H9 (cell line): ENCODE measurements around the gene CDH4. TPM values are rescaled to one million over a fixed set of nuclear protein-coding genes. Genes with fewer than 3 reads are reported as not detected.

ENCODE experiments used
- DNase-seq: peaks from one replicate; pipeline ENCODE4 v3.0.0-alpha.2; 2017
- H2AFZ ChIP-seq: one replicate; pipeline ENCODE4 v1.6.1; 2013; ENCODE audit warnings: mild to moderate bottlenecking, low read length, control low read depth, moderate library complexity
- H2AK5ac ChIP-seq: 2 replicates; pipeline ENCODE4 v1.6.1; 2013; ENCODE audit warnings: low read length, control low read depth, mixed read lengths; ENCODE audit not compliant: insufficient read length
- H2BK120ac ChIP-seq: one replicate; pipeline ENCODE4 v1.6.1; 2013; ENCODE audit warnings: low read depth, mild to moderate bottlenecking, low read length, control low read depth, inconsistent platforms; ENCODE audit not compliant: poor library complexity, severe bottlenecking
- H2BK12ac ChIP-seq: 2 replicates; pipeline ENCODE4 v1.6.1; 2013; ENCODE audit warnings: low read length, control low read depth, mixed read lengths, low read depth; ENCODE audit not compliant: insufficient read length
- H2BK15ac ChIP-seq: 2 replicates; pipeline ENCODE4 v1.6.1; 2013; ENCODE audit warnings: low read depth, low read length, control low read depth
- H2BK20ac ChIP-seq: one replicate; pipeline ENCODE4 v1.6.1; 2013; ENCODE audit warnings: low read depth, mild to moderate bottlenecking, low read length, control low read depth, inconsistent platforms; ENCODE audit not compliant: poor library complexity, severe bottlenecking
- H2BK5ac ChIP-seq: 2 replicates; pipeline ENCODE4 v1.6.1; 2013; ENCODE audit warnings: low read length, control low read depth, mixed read lengths; ENCODE audit not compliant: insufficient read length
- H3K14ac ChIP-seq: 2 replicates; pipeline ENCODE4 v1.6.1; 2013; ENCODE audit warnings: low read length, control low read depth; ENCODE audit not compliant: insufficient read depth
- H3K18ac ChIP-seq: 2 replicates; pipeline ENCODE4 v1.6.1; 2013; ENCODE audit warnings: low read depth, mild to moderate bottlenecking, mixed read lengths, low read length, control low read depth; ENCODE audit not compliant: insufficient read length
- H3K23ac ChIP-seq: 2 replicates; pipeline ENCODE4 v1.6.1; 2013; ENCODE audit warnings: low read length, control low read depth, mixed read lengths, low read depth; ENCODE audit not compliant: insufficient read length
- H3K23me2 ChIP-seq: 2 replicates; pipeline ENCODE4 v1.6.1; 2013; ENCODE audit warnings: low read depth, mild to moderate bottlenecking, mixed read lengths, low read length, control low read depth; ENCODE audit not compliant: insufficient read length, poor library complexity, severe bottlenecking
- H3K27ac ChIP-seq: 2 replicates; pipeline ENCODE4 v1.5.1; 2013; ENCODE audit warnings: low read length, control low read depth, mixed read lengths, low read depth; ENCODE audit not compliant: insufficient read length
- H3K27me3 ChIP-seq: 2 replicates; pipeline ENCODE4 v1.6.1; 2013; ENCODE audit warnings: low read length, control low read depth, inconsistent platforms; ENCODE audit not compliant: insufficient read depth
- H3K4ac ChIP-seq: 2 replicates; pipeline ENCODE4 v1.6.1; 2013; ENCODE audit warnings: low read depth, mild to moderate bottlenecking, control low read depth, inconsistent platforms, low read length, moderate library complexity
- H3K4me1 ChIP-seq: 2 replicates; pipeline ENCODE4 v1.6.1; 2013; ENCODE audit warnings: low read length, control low read depth, inconsistent platforms; ENCODE audit not compliant: insufficient read depth
- H3K4me2 ChIP-seq: 2 replicates; pipeline ENCODE4 v1.6.1; 2013; ENCODE audit warnings: low read length, control low read depth, mixed read lengths; ENCODE audit not compliant: insufficient read length, insufficient read depth
- H3K56ac ChIP-seq: 2 replicates; pipeline ENCODE4 v1.6.1; 2013; ENCODE audit warnings: low read depth, mild to moderate bottlenecking, mixed read lengths, low read length, control low read depth; ENCODE audit not compliant: insufficient read length
- H3K79me1 ChIP-seq: 2 replicates; pipeline ENCODE4 v1.6.1; 2013; ENCODE audit warnings: low read depth, mild to moderate bottlenecking, moderate library complexity, low read length, control low read depth, inconsistent platforms; ENCODE audit not compliant: insufficient read depth, poor library complexity, severe bottlenecking
- H3K79me2 ChIP-seq: 2 replicates; pipeline ENCODE4 v1.6.1; 2013; ENCODE audit warnings: low read length, control low read depth, inconsistent platforms; ENCODE audit not compliant: insufficient read depth
- H3K9ac ChIP-seq: 2 replicates; pipeline ENCODE4 v1.6.1; 2013; ENCODE audit warnings: low read length, control low read depth, mixed read lengths; ENCODE audit not compliant: insufficient read length; ENCODE audit errors: extremely low read depth
- H3K9me3 ChIP-seq: one replicate; pipeline ENCODE4 v1.6.1; 2013; ENCODE audit warnings: low read depth, low read length, inconsistent platforms; ENCODE audit not compliant: control insufficient read depth
- H3T11ph ChIP-seq: one replicate; pipeline ENCODE4 v1.6.1; 2013; ENCODE audit warnings: mild to moderate bottlenecking, low read length, control low read depth, inconsistent platforms
- H4K20me1 ChIP-seq: one replicate; pipeline ENCODE4 v1.6.1; 2013; ENCODE audit not compliant: control insufficient read depth, insufficient read length, insufficient read depth
- H4K5ac ChIP-seq: 2 replicates; pipeline ENCODE4 v1.6.1; 2013; ENCODE audit warnings: low read depth, mild to moderate bottlenecking, mixed read lengths, low read length, control low read depth; ENCODE audit not compliant: insufficient read length
- H4K8ac ChIP-seq: replicated peaks from 2 replicates; pipeline ENCODE4 v1.6.1; 2013; ENCODE audit warnings: low read length, control low read depth, mixed read lengths, low read depth; ENCODE audit not compliant: insufficient read length
- H4K91ac ChIP-seq: 2 replicates; pipeline ENCODE4 v1.6.1; 2013; ENCODE audit warnings: low read depth, mild to moderate bottlenecking, moderate library complexity, mixed read lengths, low read length, control low read depth; ENCODE audit not compliant: insufficient read length
- H3K27ac Mint-ChIP-seq, 3 experiments: 2 replicates in 2 of 3; 3 replicates in 1 of 3; pipeline ENCODE4 v1.8.0; 2020 to 2021; ENCODE audit warnings: mixed read lengths in 3 of 3, mild to moderate bottlenecking in 1 of 3, moderate library complexity in 1 of 3
- H3K27me3 Mint-ChIP-seq: 2 replicates; pipeline ENCODE4 v1.8.0; 2021; ENCODE audit warnings: low read depth, mild to moderate bottlenecking, moderate library complexity, mixed read lengths
- H3K36me3 Mint-ChIP-seq, 3 experiments: 2 replicates in 2 of 3; 3 replicates in 1 of 3; pipeline ENCODE4 v1.8.0; 2020 to 2021; ENCODE audit warnings: low read depth in 3 of 3, mixed read lengths in 3 of 3; ENCODE audit not compliant: insufficient read depth in 1 of 3
- H3K4me1 Mint-ChIP-seq, 2 experiments: 2 replicates each; pipeline ENCODE4 v1.8.0; 2020; ENCODE audit warnings: mixed read lengths in 2 of 2
- H3K4me3 Mint-ChIP-seq, 2 experiments: 2 replicates in 1 of 2; 3 replicates in 1 of 2; pipeline ENCODE4 v1.8.0; 2020 to 2021; ENCODE audit warnings: mild to moderate bottlenecking in 2 of 2, mixed read lengths in 2 of 2, moderate library complexity in 1 of 2
- H3K9me3 Mint-ChIP-seq, 2 experiments: 2 replicates in 1 of 2; 3 replicates in 1 of 2; pipeline ENCODE4 v1.8.0; 2020; ENCODE audit warnings: mild to moderate bottlenecking in 2 of 2, mixed read lengths in 2 of 2, moderate library complexity in 1 of 2
- WGBS: extraction: QIAGEN DNeasy Blood & Tissue Kit; methylation state at CpG from one replicate; pipeline ENCODE4 v1.1.7; 2013; ENCODE audit warnings: missing lambda C conversion rate, low lambda C conversion rate, mixed read lengths; ENCODE audit not compliant: insufficient read length; ENCODE audit errors: extremely low coverage; 5-methylcytosine and 5-hydroxymethylcytosine counted together
- total RNA-seq: library from RNA; stranded (reverse); gene quantifications from 2 replicates; pipeline ENCODE4 v1.2.1, GENCODE V29; 2021
- TF ChIP-seq, protein P1 (sequence below): fragments of 200-600 bp; sonication (generic); conservative IDR thresholded peaks from 3 replicates; pipeline ENCODE4 v1.8.0; 2021; ENCODE audit warnings: antibody characterized with exemption, mild to moderate bottlenecking

The CDH4 gene
- total RNA-seq, 1 experiment from 2014 or later = 3.0 TPM

DNA sequence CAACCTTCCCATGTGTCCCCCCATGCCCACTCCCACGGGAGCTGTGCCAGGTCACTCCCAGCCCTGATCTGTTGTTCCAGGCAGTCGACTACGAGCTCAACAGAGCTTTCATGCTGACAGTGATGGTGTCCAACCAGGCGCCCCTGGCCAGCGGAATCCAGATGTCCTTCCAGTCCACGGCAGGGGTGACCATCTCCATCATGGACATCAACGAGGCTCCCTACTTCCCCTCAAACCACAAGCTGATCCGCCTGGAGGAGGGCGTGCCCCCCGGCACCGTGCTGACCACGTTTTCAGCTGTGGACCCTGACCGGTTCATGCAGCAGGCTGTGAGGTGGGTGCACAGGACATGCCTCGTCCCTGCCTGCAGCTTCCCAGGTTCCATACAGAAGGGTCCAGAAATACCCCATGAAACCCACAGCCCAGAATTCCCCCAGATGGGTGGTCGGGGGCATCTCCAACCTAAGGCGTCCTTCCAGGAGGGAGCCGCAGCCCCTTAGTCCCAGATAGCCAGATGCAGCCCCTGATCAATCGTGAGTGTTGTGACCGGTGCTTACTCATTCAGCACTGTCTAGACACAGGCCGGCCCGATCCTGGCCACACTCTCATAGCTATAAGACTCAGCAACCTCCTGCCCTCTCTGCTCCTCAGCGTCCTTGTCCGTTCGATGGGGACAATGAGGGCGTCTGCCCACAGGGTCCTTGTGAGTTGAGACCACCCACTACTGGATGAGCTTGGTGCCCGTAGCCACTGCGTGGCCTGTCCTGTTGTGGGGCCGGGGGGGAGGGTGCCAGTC, 671.5 kb downstream of the CDH4 start:
- Mint-ChIP-seq H3K27me3 (peaks cover 3% of the 10 kb centered on the region; the same call in 1 of the 2 replicates), H3K36me3 (no peaks in the 10 kb centered on the region), H3K4me3 (no peak overlapping the region), H3K27ac (no peak overlapping the region), H3K4me1 (no peaks in the 10 kb centered on the region), H3K9me3 (peaks cover 0 to 1% of the 10 kb centered on the region in 2 experiments; a peak in 1 of 5 replicates)
- Histone ChIP-seq H3K14ac (no peak overlapping the region; the same call in 1 of the 2 replicates), H2BK20ac (no peak overlapping the region), H3K27ac (no peak overlapping the region), H3K18ac (no peak overlapping the region), H3K23me2 (no peaks in the 10 kb centered on the region), H3K4me2 (no peak overlapping the region), H3K79me2 (no peaks in the 10 kb centered on the region), H2BK15ac (no peak overlapping the region), H2BK120ac (no peak overlapping the region), H3T11ph (no peak overlapping the region), H2BK12ac (no peak overlapping the region), H2AFZ (no peak overlapping the region), H3K79me1 (no peaks in the 10 kb centered on the region), H4K20me1 (no peaks in the 10 kb centered on the region), H2BK5ac (no peak overlapping the region), H3K9me3 (no peaks in the 10 kb centered on the region), H4K8ac (no peak overlapping the region), H3K23ac (no peak overlapping the region), H3K4ac (no peak overlapping the region), H3K9ac (no peak overlapping the region), H3K56ac (no peak overlapping the region), H2AK5ac (no peak overlapping the region), H4K91ac (no peak overlapping the region), H3K27me3 (no peaks in the 10 kb centered on the region; the same call in 1 of the 2 replicates), H4K5ac (no peak overlapping the region), H3K4me1 (no peaks in the 10 kb centered on the region)
- no peak for DNase-seq
- TF ChIP-seq, protein P1, sequence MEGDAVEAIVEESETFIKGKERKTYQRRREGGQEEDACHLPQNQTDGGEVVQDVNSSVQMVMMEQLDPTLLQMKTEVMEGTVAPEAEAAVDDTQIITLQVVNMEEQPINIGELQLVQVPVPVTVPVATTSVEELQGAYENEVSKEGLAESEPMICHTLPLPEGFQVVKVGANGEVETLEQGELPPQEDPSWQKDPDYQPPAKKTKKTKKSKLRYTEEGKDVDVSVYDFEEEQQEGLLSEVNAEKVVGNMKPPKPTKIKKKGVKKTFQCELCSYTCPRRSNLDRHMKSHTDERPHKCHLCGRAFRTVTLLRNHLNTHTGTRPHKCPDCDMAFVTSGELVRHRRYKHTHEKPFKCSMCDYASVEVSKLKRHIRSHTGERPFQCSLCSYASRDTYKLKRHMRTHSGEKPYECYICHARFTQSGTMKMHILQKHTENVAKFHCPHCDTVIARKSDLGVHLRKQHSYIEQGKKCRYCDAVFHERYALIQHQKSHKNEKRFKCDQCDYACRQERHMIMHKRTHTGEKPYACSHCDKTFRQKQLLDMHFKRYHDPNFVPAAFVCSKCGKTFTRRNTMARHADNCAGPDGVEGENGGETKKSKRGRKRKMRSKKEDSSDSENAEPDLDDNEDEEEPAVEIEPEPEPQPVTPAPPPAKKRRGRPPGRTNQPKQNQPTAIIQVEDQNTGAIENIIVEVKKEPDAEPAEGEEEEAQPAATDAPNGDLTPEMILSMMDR = no peak
- no CpG with 5 or more reads among the region's 28 CpGs for WGBS
